GM19351 (cell line): ENCODE data around the gene ADM2.

Experiments
- ATAC-seq: cut with Tn5 transposase; IDR thresholded peaks from one replicate; pipeline ENCODE4 v1.9.1; 2021; ENCODE audit warnings: mild to moderate bottlenecking, moderate library complexity; ENCODE audit not compliant: unreplicated experiment

ADM2 gene

DNA sequence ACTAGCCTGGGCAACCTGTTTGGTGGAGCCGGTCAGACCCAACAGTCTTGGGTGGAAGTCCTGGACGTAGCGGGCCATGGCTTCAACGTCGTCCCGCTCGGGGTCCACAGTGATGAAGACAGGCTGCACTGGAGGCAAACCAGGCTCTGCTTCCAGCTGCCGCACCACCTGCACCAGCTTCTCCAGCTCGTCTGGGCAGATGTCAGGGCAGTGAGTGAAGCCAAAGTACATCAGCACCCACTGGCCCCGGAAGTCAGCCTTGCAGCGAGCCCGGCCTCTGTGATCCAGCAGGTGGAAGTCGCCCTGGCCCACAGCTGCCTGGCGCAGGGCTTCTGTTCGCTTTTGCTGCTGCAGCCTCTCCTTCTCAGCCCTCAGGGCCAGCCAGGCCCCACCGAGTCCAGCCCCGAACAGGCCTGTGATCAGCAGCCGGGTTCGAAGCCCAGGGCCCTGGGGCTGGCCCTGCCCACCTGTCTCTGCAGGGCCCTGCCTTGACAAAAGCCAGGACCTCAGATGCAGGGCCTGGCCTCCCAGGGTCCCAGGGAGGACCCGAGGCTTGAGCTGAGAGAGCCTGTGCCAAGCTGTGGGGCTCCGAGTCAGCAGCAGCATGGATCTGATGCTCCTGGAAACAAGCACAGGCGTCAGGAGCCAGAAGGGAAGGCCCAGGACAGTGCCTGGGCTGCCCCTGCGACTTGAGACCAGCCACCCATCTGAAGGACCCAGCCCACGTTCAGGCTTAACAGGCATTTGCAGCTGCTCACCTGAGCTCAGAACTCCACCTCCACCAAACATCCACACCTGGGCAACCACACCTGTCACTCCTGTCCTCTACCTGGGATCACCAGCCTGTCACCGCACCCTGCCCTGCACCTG lies 42.7 kb downstream of the ADM2 start:
- no peak for ATAC-seq

DNA sequence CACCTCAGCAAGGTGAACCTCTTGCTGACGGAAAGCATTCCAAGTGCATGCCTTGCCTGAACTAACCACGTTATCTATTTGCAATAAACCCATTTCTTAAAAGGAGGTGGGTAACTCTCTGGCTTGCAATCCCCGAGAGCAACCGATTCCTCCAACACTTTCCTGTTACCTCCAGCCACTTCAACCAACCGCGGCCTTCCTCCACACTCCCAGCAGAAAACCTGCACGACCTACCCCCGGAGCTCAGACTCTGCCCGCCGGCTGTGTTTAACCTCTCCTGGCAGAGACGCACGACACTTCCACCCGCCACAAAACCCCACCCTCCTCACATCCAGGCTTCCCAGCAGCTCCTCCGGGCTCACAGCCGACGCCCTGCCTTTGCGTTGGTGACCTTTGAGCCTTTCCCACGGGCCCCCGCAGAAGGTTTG lies 43.3 kb downstream of the ADM2 start:
- no peak for ATAC-seq

DNA sequence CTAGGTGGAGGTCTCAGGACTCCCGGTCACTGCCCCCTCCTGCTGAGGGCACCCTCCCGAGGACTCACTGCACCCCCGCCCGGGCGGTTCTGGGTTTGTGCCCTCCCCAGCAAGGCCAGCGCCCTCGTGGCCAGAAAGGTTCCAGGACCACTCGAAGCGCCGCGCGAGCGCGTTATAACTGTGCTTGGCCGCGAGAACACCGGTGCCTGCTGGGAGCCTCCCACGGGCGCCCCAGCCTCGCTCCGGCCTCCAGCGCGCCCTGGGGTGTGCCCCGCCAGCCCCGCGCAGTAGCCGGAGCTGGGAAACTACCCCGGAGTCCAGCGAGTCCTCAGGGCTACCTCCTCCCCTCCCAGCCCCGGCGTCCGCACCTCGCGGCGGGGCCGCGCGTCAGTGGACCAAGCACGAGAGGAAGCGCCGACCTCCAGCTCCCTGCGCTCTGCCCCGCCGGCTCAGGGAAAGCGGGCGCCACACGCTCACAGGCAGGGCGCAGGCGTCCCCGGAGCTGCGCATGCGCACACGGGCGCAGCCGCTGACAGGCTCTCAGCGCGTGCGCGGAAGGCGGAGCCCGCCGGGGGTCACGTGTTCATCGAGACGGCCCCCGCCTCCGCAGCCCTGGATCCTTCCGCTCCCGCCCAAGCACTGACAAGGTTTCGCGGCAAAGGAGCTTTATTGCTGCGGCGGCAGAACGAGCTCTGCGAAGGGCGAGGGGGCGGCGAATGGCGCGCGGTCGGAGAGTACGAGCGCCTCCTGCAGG lies 43.9 kb downstream of the ADM2 start, which contains the start of gene SCO2:
Gene SCO2 (minus strand): TSS at position 495 of the 754 bp plus-strand sequence. CDS start 1,187 bp downstream, outside the sequence.
- peak; percentile 34 for ATAC-seq

- no peak for ATAC-seq
Observed at GRCh38 chr22:50525858-50526107, 44.4 kb downstream of the ADM2 start.

- peak; percentile 26 for ATAC-seq
Observed at GRCh38 chr22:50526108-50526833, 44.9 kb downstream of the ADM2 start.

- ATAC-seq = no peak
Observed at GRCh38 chr22:50526834-50527801, 45.8 kb downstream of the ADM2 start.

DNA sequence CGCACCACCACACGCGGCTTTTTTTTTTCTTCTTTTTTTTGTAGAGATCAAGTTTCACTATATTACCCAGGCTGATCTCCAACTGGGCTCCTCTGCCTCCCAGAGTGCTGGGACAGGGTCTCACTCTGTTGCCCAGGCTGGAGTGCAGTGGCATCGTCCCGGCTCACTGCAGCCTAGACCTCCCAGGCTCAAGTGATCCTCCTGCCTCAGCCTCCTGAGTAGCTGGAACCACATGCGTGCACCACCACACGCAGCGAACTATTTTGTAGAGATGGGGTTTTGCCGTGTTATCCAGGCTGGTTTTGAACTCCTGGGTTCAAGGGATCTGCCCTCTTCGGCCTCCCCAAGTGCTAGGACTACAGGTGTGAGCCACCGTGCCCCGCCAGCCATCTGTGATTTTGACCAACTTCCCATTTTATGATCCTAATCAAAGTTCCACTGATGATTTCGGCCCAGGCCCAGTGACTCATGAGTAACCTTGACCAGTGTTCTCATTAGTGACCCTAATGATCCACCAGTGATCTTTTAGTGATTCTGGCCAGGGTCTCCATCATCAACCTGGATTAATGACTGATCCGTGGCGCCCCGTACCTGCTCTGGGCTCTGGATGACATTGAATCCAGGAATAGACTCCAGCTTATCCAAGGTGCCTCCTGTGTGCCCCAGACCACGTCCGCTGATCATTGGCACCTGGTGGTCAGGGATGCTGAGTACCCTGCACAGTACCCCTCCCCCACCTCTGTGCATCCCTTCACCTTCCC lies 46.8 kb downstream of the ADM2 start:
- ATAC-seq = no peak

DNA sequence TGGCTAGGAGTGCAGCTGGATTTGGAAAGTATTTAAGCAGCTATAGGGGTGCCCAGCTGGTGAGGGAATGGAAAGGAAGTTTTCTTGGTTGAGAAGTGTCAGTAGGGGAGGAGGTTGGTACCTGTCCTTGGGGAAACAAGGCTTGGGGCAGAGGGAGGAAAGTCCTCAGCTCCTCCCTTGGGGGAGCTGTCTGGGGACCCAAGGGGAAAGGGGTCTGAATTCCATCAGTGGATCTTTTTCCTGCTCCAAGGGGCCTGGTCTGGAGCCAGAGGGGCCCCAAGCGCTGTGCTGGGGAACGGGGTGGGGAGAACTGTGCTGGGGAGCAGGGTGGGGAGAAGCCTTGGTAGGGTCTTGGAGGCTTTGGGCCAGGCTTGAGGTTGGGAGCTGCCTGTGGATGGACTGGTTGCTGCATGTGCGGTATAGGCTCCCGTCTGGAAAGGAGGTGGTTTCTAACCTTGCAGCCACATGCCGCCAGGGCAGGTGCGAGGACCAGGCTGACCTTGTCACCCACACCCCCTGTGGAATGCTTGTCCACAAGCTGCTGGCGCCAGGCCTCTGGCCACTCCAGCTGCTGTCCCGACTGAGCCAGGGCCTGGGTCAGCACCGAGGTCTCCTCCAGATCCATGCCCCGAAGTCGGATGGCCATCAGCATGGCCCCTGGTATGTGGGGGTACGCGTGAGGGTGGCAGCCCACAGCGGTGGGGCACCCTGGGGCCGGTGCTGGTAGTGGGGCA lies 47.5 kb downstream of the ADM2 start:
- no peak for ATAC-seq

GRCh38 chr22:50529416-50529896 lies 48.1 kb downstream of the ADM2 start:
- ATAC-seq = no peak

- ATAC-seq = no peak
Observed at GRCh38 chr22:50529897-50530579, 48.7 kb downstream of the ADM2 start, which contains the start of gene TYMP. Gene TYMP, minus strand, starts transcription at chr22:50530012. Its CDS starts 303 bp downstream, at chr22:50529709.

GRCh38 chr22:50530580-50530876 lies 49.2 kb downstream of the ADM2 start:
- no peak for ATAC-seq

DNA sequence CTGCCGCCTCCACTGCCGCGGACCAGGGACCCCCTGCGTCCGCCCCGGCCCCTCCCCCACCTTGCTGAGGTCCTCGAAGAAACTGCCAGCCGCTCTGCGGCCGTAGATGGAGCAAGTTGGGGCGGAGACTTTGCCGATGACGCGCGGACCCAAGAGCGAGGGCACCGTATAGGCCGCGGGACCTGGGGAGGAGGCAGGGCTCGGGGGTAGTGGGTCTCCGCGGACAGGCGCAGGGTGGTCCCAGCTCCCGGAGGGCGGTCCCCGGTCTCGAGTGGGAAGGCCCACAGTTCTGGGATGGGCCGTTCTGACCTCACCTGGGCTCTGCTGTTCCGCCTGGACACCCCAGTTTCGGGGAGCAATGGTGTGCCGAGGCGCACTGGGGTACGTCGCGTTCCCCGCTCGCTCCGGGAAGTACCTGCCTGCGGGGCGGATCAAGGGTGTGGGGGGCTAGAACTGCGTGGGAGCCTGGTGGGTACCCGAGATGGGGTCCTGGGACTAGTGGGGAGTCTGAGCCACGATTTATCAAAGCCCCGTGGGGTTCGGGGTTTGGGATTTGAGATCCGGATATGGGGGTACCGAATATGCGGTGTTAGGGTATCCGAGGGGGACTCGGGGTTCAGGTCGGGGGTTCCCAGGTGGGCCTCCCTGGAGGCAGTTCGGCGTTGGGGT lies 49.7 kb downstream of the ADM2 start:
- no peak for ATAC-seq

DNA sequence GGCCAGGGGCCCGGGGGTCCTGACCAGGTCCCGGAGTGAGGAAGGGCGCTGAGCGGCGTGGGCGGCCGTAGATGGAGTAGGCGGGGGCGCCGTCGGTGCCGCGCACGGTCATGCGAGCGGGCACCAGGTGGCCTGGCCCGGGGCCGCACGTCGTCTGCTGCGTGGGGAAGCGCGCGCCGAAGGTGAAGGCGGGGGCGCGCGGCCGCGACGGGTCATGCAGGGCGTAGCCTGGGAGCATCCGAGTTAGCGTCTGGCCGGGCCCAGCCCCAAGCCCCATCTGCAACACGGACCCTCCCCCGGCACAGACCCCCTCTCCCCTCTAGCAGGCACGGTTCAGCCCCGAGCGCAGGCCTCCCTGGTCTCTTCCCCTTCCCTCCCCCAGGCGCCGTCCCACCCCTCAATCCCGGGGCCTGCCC lies 50.2 kb downstream of the ADM2 start:
- no peak for ATAC-seq

GRCh38 chr22:50531962-50532674 lies 50.8 kb downstream of the ADM2 start:
- ATAC-seq = no peak

- no peak for ATAC-seq
Observed at GRCh38 chr22:50532824-50533796, 51.8 kb downstream of the ADM2 start.
